T-cell (primary cell): ENCODE data around the gene CIC. TPM values are rescaled to one million over a fixed set of nuclear protein-coding genes. Genes with fewer than 3 reads are reported as not detected.
"Not testable (repeated sequence)": the region's sequence is repeated elsewhere in the genome, so short reads cannot be mapped to it uniquely, and the experiment has no call there.

Experiments
- ATAC-seq, 4 experiments: fragments of 200-7000 bp in 3 of 4; fragments of 150-1000 bp in 1 of 4; cut with Tn5 transposase; replicated peaks in 1 of 4; 1 replicate in 3 of 4; 2 replicates in 1 of 4; pipeline ENCODE4 v1.10.0; 2021; ENCODE audit warnings: moderate library complexity in 3 of 4, mild to moderate bottlenecking in 2 of 4, moderate number of reproducible peaks in 1 of 4
- CTCF ChIA-PET, 2 donors: fragments of 300-600 bp; sonication (Branson Sonifier 250); formaldehyde crosslinking; loops; one replicate each; lab custom pipeline; 2022; ENCODE audit warnings: antibody characterized with exemption in 2 of 2; lab: Charles Lee
- POLR2A ChIA-PET, 2 donors: fragments of 300-600 bp; sonication (Branson Sonifier 250); formaldehyde crosslinking; loops; one replicate each; lab custom pipeline; 2022; ENCODE audit warnings: antibody characterized with exemption in 2 of 2; lab: Charles Lee
- DNase-seq, 35 experiments: peaks; one replicate each; pipeline versions ENCODE4 v3.0.0 to v3.0.0-alpha.2; 2013 to 2023
- H3K27ac ChIP-seq: one replicate; pipeline ENCODE4 v1.5.1; 2013; ENCODE audit warnings: low read length
- H3K27me3 ChIP-seq, 2 experiments: replicated peaks in 1 of 2; 1 replicate in 1 of 2; 2 replicates in 1 of 2; pipeline versions ENCODE4 v1.6.1 to v1.7.0; 2013; ENCODE audit warnings: low read length in 1 of 2, mixed read lengths in 1 of 2; ENCODE audit not compliant: control insufficient read depth in 2 of 2, insufficient read depth in 2 of 2; ENCODE audit errors: extremely low read depth in 1 of 2
- H3K36me3 ChIP-seq, 2 donors: 1 replicate in 1 of 2; 2 replicates in 1 of 2; pipeline versions ENCODE4 v1.6.1 to v1.7.0; 2013; ENCODE audit warnings: low read length in 1 of 2; ENCODE audit not compliant: control insufficient read depth in 2 of 2, insufficient read depth in 1 of 2; ENCODE audit errors: extremely low read depth in 1 of 2
- H3K4me1 ChIP-seq, 2 experiments: 1 replicate in 1 of 2; 2 replicates in 1 of 2; pipeline versions ENCODE4 v1.6.1 to v1.7.0; 2013; ENCODE audit warnings: low read length in 2 of 2, mixed read lengths in 1 of 2; ENCODE audit not compliant: insufficient read depth in 2 of 2, control insufficient read depth in 1 of 2; ENCODE audit errors: extremely low read depth in 1 of 2
- H3K4me3 ChIP-seq, 2 donors: 1 replicate in 1 of 2; 2 replicates in 1 of 2; pipeline versions ENCODE4 v1.5.1 to v1.7.0; 2013; ENCODE audit warnings: mild to moderate bottlenecking in 2 of 2, low read length in 1 of 2, moderate library complexity in 1 of 2; ENCODE audit not compliant: control insufficient read depth in 1 of 2; ENCODE audit errors: extremely low read depth in 1 of 2
- H3K9me3 ChIP-seq: 2 replicates; pipeline ENCODE4 v1.7.0; 2013
- H3K27ac Mint-ChIP-seq, 2 donors: one replicate each; pipeline ENCODE4 v1.8.0; 2020 to 2021; ENCODE audit warnings: mild to moderate bottlenecking in 2 of 2, mixed read lengths in 2 of 2
- H3K27me3 Mint-ChIP-seq, 2 donors: one replicate each; pipeline ENCODE4 v1.8.0; 2021 to 2022; ENCODE audit warnings: mixed read lengths in 2 of 2
- H3K36me3 Mint-ChIP-seq: one replicate; pipeline ENCODE4 v1.8.0; 2021; ENCODE audit warnings: mixed read lengths
- H3K4me1 Mint-ChIP-seq, 3 donors: one replicate each; pipeline ENCODE4 v1.8.0; 2020 to 2022; ENCODE audit warnings: mixed read lengths in 3 of 3, mild to moderate bottlenecking in 1 of 3
- H3K4me3 Mint-ChIP-seq, 3 donors: one replicate each; pipeline ENCODE4 v1.8.0; 2020 to 2022; ENCODE audit warnings: mild to moderate bottlenecking in 3 of 3, mixed read lengths in 3 of 3, moderate library complexity in 3 of 3
- H3K9me3 Mint-ChIP-seq, 3 donors: one replicate each; pipeline ENCODE4 v1.8.0; 2020 to 2022; ENCODE audit warnings: mixed read lengths in 3 of 3
- WGBS: methylation state at CpG from one replicate; pipeline ENCODE4 v1.1.5; 2013; ENCODE audit warnings: missing lambda C conversion rate; ENCODE audit not compliant: insufficient coverage; 5-methylcytosine and 5-hydroxymethylcytosine counted together
- total RNA-seq, 35 experiments: library from RNA in 6 of 35; stranded (reverse) in 6 of 35; fragments of 120-200 nt in 1 of 35; gene quantifications; one replicate each; pipeline versions ENCODE4 v1.2.1 to v1.2.4 and lab custom pipeline; 2013 to 2026

CIC gene
- total RNA-seq, 5 donors from 2014 or later (not counting 1 experiment from before 2014, with no cell fraction given), result 93.9 to 110 (median 104) TPM

DNA sequence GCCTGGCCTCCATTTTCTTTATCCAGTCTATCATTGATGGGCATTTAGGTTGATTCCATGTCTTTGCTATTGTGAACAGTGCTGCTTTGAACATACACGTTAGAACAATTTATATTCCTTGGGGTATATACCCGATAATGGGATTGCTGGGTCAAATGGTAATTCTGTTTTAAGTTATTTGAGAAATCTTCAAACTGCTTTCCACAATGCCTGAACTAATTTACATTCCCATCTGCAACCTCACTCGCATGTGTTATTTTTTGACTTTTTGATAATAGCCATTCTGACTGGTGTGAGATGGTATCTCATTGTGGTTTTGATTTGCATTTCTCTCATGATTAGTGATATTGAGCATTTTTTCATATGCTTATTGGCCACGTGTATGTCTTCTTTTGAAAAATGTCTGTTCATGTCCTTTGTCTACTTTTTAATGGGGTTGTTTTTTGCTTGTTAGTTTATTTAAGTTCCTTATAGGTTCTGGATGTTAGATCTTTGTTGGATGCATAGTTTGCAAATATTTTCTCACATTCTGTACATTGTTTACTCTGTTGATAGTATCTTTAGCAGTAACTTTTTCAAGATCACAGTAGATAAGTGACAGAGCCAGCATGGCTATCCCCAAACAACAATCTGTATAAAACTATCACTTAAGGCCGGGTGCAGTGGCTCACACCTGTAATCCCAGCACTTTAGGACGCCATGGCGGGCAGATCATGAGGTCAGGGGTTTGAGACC, 70.2 kb downstream of the CIC start:
- H3K27ac Mint-ChIP-seq, H3K36me3 ChIP-seq, H3K9me3 Mint-ChIP-seq, H3K27me3 ChIP-seq, H3K4me3 ChIP-seq, DNase-seq, H3K4me1 Mint-ChIP-seq, H3K9me3 ChIP-seq, H3K27ac ChIP-seq, POLR2A ChIA-PET, H3K27me3 Mint-ChIP-seq, ATAC-seq, H3K4me1 ChIP-seq, H3K36me3 Mint-ChIP-seq, H3K4me3 Mint-ChIP-seq: not testable (repeated sequence)
- WGBS, result 100% methylated on average over 1 of the region's 7 CpGs
- CTCF ChIA-PET, result interaction anchor here in 1 of 2 donors (0.6 kb wide), 1 partner anchor 295 kb away, joined by 3 read pairs; no protein-coding TSS in a partner anchor

DNA sequence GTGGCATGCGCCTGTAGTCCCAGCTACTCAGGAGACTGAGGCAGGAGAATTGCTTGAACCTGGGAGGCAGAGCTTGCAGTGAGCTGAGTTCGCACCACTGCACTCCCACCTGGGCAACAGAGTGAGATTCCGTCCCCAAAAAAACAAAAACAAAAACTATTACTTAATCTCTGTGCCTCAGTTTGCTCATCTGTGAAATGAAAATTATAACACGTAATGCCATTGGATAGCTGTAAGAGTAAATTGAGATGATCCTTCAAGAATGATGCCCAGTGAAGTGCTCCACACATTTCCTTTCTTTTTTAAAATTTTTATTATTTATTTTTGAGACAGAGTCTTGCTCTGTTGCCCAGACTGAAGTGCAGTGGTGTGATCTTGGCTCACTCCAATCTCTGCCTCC, 70.9 kb downstream of the CIC start:
- H3K4me3 Mint-ChIP-seq, ATAC-seq, POLR2A ChIA-PET, H3K4me1 Mint-ChIP-seq, H3K27me3 ChIP-seq, H3K9me3 Mint-ChIP-seq, H3K27me3 Mint-ChIP-seq, H3K4me3 ChIP-seq, H3K4me1 ChIP-seq, H3K27ac Mint-ChIP-seq, H3K36me3 Mint-ChIP-seq, H3K9me3 ChIP-seq, H3K27ac ChIP-seq, DNase-seq, H3K36me3 ChIP-seq: not testable (repeated sequence)
- CTCF ChIA-PET, result interaction anchor here in 1 of 2 donors (0.6 kb wide), 1 partner anchor 295 kb away, joined by 3 read pairs; no protein-coding TSS in a partner anchor
- WGBS, result 100% methylated on average over 1 of the region's 4 CpGs

DNA sequence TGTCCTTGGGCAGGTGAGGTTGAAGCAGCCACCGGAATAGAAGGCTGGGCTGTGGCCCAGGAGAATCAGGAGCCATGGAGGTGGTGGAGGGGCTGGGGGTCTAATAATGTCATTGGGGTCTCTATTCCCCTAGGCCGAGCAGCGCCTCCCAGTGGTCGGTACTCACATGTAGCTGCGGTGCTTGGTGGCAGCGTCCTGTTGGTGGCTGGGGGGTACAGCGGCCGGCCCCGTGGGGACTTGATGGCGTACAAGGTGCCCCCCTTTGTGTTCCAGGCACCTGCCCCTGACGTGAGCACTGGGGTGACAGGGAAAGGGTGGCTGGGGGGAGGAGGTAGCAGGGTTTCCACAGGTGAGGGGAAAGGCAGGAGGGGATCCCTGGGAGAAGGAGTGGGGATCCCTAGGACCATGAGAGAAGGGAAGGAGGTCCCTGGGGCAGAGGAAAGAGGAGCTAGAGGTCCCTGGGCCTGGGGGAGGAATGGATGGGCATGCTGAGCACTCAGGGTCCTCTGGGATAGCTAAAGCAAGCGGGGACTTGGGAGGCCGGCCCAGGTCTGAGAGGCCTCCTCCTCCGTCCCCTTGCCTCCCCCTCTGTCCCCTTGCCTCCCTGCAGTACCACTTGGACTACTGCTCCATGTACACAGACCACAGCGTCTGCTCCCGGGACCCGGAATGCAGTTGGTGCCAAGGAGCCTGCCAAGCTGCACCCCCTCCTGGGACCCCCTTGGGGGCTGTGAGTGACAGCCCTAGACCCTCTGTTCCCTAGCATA, 74.5 kb downstream of the CIC start:
- Histone ChIP-seq H3K9me3 (no peaks in the 10 kb centered on the region), H3K4me1 (no peaks in the 10 kb centered on the region), H3K36me3 (peaks cover 0 to 4% of the 10 kb centered on the region in 2 donors), H3K27ac (no peak overlapping the region), H3K4me3 (no peak overlapping the region), H3K27me3 (no peaks in the 10 kb centered on the region)
- Mint-ChIP-seq H3K4me1 (no peaks in the 10 kb centered on the region), H3K36me3 (peaks cover 18% of the 10 kb centered on the region), H3K27me3 (no peaks in the 10 kb centered on the region), H3K27ac (no peak overlapping the region), H3K4me3 (no peak overlapping the region), H3K9me3 (no peaks in the 10 kb centered on the region)
- ChIA-PET CTCF (no interaction called here), POLR2A (no interaction called here)
- no peak for DNase-seq
- 95% methylated on average over 16 of the region's 17 CpGs for WGBS
- no peak for ATAC-seq

DNA sequence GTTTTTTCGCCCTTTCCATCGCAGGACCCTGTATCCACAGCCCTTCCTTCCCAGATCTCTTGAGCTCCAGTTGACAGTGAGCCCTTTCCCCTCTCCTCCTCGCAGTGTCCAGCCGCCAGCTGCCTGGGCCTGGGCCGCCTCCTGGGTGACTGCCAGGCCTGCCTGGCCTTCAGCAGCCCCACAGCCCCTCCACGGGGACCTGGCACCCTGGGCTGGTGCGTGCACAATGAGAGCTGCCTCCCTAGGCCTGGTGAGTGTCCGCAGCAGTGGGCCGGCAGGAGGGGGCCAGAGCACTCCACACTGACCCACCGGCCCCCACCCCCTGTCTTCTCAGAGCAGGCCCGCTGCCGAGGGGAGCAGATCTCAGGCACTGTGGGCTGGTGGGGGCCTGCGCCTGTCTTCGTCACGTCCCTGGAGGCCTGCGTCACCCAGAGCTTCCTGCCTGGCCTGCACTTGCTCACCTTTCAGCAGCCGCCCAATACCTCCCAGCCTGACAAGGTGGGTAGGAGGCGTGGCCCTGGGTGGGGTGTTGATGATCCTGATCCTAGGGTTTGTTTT, 75.4 kb downstream of the CIC start:
- 97% methylated on average over 10 of the region's 18 CpGs for WGBS
- Histone ChIP-seq H3K4me1 (no peaks in the 10 kb centered on the region), H3K4me3 (no peak overlapping the region), H3K36me3 (peaks cover 0 to 4% of the 10 kb centered on the region in 2 donors), H3K27ac (no peak overlapping the region), H3K9me3 (no peaks in the 10 kb centered on the region), H3K27me3 (no peaks in the 10 kb centered on the region)
- ChIA-PET CTCF (interaction anchor here in 1 of 2 donors (0.8 kb wide), 1 partner anchor 57 kb away, joined by 3 read pairs; no protein-coding TSS in a partner anchor), POLR2A (no interaction called here)
- H3K27me3 Mint-ChIP-seq, result no peaks in the 10 kb centered on the region
- H3K27ac Mint-ChIP-seq, result no peak overlapping the region
- no peaks in the 10 kb centered on the region for H3K4me1 Mint-ChIP-seq
- H3K36me3 Mint-ChIP-seq, result peaks cover 17% of the 10 kb centered on the region
- ATAC-seq, result no peak
- DNase-seq, result no peak
- no peak overlapping the region for H3K4me3 Mint-ChIP-seq
- no peaks in the 10 kb centered on the region for H3K9me3 Mint-ChIP-seq

Other genes starting within 250 kb of the CIC start
- 1 to 10 TPM in 3 of 5 donors, under 1 TPM in 2; 0.26 to 1.5 (median 1.3) TPM for gene GRIK5, start 199.0 kb upstream of the CIC start, total RNA-seq
- gene ZNF574, start 193.1 kb upstream of the CIC start, total RNA-seq, result 10 to 100 TPM; 18.4 to 27.4 (median 26.6) TPM
- 10 to 100 TPM; 27.9 to 71.7 (median 59.5) TPM for gene POU2F2, start 136.8 kb upstream of the CIC start, total RNA-seq
- 10 to 100 TPM; 67.6 to 82.8 (median 71.0) TPM for gene DEDD2, start 51.6 kb upstream of the CIC start, total RNA-seq
- 10 to 100 TPM in 3 of 5 donors, 1 to 10 TPM in 2; 8.0 to 25.1 (median 23.1) TPM for gene ZNF526, start 48.9 kb upstream of the CIC start, total RNA-seq
- gene GSK3A, start 26.6 kb upstream of the CIC start, total RNA-seq, result 10 to 100 TPM; 21.4 to 45.8 (median 38.1) TPM
- 10 to 100 TPM; 35.9 to 97.3 (median 44.6) TPM for gene ERF, start 14.1 kb upstream of the CIC start, total RNA-seq
- gene PRR19, start 32.9 kb downstream of the CIC start, total RNA-seq, result under 1 TPM in 4 of 5 donors, not detected in 1; 0.18 to 0.35 (median 0.27) TPM
- 10 to 100 TPM; 15.2 to 22.2 (median 19.1) TPM for gene PAFAH1B3, start 33.4 kb downstream of the CIC start, total RNA-seq
- not detected for gene TMEM145, start 44.1 kb downstream of the CIC start, total RNA-seq
- gene MEGF8, start 56.4 kb downstream of the CIC start, total RNA-seq, result 10 to 100 TPM in 2 of 5 donors, 1 to 10 TPM in 3; 5.2 to 11.4 (median 9.6) TPM
- 1 to 10 TPM in 1 of 5 donors, not detected in 4; 1.1 TPM for gene CNFN, start 121.0 kb downstream of the CIC start, total RNA-seq
- gene LIPE, start 158.1 kb downstream of the CIC start, total RNA-seq, result 10 to 100 TPM; 16.2 to 44.4 (median 34.8) TPM
- gene CXCL17, start 173.7 kb downstream of the CIC start, total RNA-seq, result not detected